PC-9 (cell line): ENCODE measurements around the gene BMERB1.

Source experiments
- CTCF ChIP-seq: fragments of 200-600 bp; sonication (generic); conservative IDR thresholded peaks from 2 replicates; pipeline ENCODE4 v1.6.1; 2017; ENCODE audit warnings: mixed run types, antibody characterized with exemption, mild to moderate bottlenecking, moderate library complexity
- EZH2 ChIP-seq: fragments of 200-600 bp; sonication (generic); IDR thresholded peaks from 2 replicates; pipeline ENCODE4 v1.8.0; 2017; ENCODE audit warnings: antibody characterized with exemption, low read depth

GRCh38 chr16:15592324-15592723, 157.9 kb downstream of the BMERB1 start:
- no peak for TF ChIP-seq EZH2
- TF ChIP-seq CTCF = no peak
